Liver (tissue), 9 donors: ENCODE results near the gene OPN4. TPM values are rescaled to one million over a fixed set of nuclear protein-coding genes. Genes with fewer than 3 reads are reported as not detected.

Experiments
- DNase-seq: peaks from one replicate; pipeline ENCODE4 v3.0.0-alpha.2; 2017; ENCODE audit warnings: low spot score
- H3K27ac ChIP-seq, 2 donors: one replicate each; pipeline ENCODE4 v1.7.0; 2013; ENCODE audit warnings: inconsistent platforms in 2 of 2, low read length in 2 of 2, control low read depth in 1 of 2, low read depth in 1 of 2, mild to moderate bottlenecking in 1 of 2
- H3K27me3 ChIP-seq, 4 donors: one replicate each; pipeline versions ENCODE4 v1.6.1 to v1.7.0; 2013; ENCODE audit warnings: low read length in 3 of 4, inconsistent platforms in 1 of 4, mild to moderate bottlenecking in 1 of 4, moderate library complexity in 1 of 4; ENCODE audit not compliant: control insufficient read depth in 4 of 4, insufficient read depth in 4 of 4
- H3K36me3 ChIP-seq, 4 donors: one replicate each; pipeline versions ENCODE4 v1.6.1 to v1.7.0; 2013; ENCODE audit warnings: low read length in 3 of 4, mild to moderate bottlenecking in 3 of 4, low read depth in 1 of 4, moderate library complexity in 1 of 4; ENCODE audit not compliant: control insufficient read depth in 4 of 4, insufficient read depth in 3 of 4
- H3K4me1 ChIP-seq, 4 donors: one replicate each; pipeline versions ENCODE4 v1.6.1 to v1.7.0; 2013; ENCODE audit warnings: low read length in 3 of 4, mild to moderate bottlenecking in 3 of 4, moderate library complexity in 1 of 4; ENCODE audit not compliant: control insufficient read depth in 4 of 4, insufficient read depth in 4 of 4
- H3K4me3 ChIP-seq, 3 donors: one replicate each; pipeline versions ENCODE4 v1.6.1 to v1.7.0; 2013; ENCODE audit warnings: low read length in 3 of 3, control low read depth in 1 of 3, low read depth in 1 of 3, mild to moderate bottlenecking in 1 of 3
- H3K9ac ChIP-seq, 2 donors: one replicate each; pipeline ENCODE4 v1.7.0; 2013; ENCODE audit warnings: low read length in 2 of 2, mild to moderate bottlenecking in 2 of 2, moderate library complexity in 2 of 2, control low read depth in 1 of 2, low read depth in 1 of 2
- H3K9me3 ChIP-seq, 4 donors: one replicate each; pipeline versions ENCODE4 v1.6.1 to v1.7.0; 2013; ENCODE audit warnings: low read length in 3 of 4; ENCODE audit not compliant: control insufficient read depth in 4 of 4
- ATF3 ChIP-seq: IDR thresholded peaks from 2 replicates; pipeline ENCODE4 v1.6.1; 2016; ENCODE audit warnings: antibody characterized with exemption
- CTCF ChIP-seq: fragments of 150-350 bp; IDR thresholded peaks from 2 replicates; pipeline ENCODE4 v1.5.1; 2017; ENCODE audit warnings: improper control_type of control experiment, low read depth, low read length; ENCODE audit not compliant: missing input control
- EGR1 ChIP-seq, 2 donors: IDR thresholded peaks; 2 replicates each; pipeline ENCODE4 v1.6.1; 2016 to 2018; ENCODE audit warnings: antibody characterized with exemption in 2 of 2, low read depth in 2 of 2
- FOXA1 ChIP-seq: IDR thresholded peaks from 2 replicates; pipeline ENCODE4 v1.6.1; 2016; ENCODE audit warnings: antibody characterized with exemption
- FOXA2 ChIP-seq: IDR thresholded peaks from 2 replicates; pipeline ENCODE4 v1.6.1; 2016; ENCODE audit warnings: antibody characterized with exemption
- GABPA ChIP-seq, 2 donors: IDR thresholded peaks in 1 of 2; conservative IDR thresholded peaks in 1 of 2; 2 replicates each; pipeline ENCODE4 v1.6.1; 2016; ENCODE audit warnings: antibody characterized with exemption in 2 of 2, mild to moderate bottlenecking in 1 of 2, moderate library complexity in 1 of 2
- HNF4A ChIP-seq, 2 donors: conservative IDR thresholded peaks; 2 replicates each; pipeline ENCODE4 v1.6.1; 2016; ENCODE audit warnings: antibody characterized with exemption in 2 of 2, mild to moderate bottlenecking in 2 of 2
- HNF4G ChIP-seq: IDR thresholded peaks from 2 replicates; pipeline ENCODE4 v1.6.1; 2016; ENCODE audit warnings: antibody characterized with exemption
- JUND ChIP-seq, 2 donors: IDR thresholded peaks; 2 replicates each; pipeline ENCODE4 v1.6.1; 2016; ENCODE audit warnings: antibody characterized with exemption in 2 of 2
- MAX ChIP-seq: IDR thresholded peaks from 2 replicates; pipeline ENCODE4 v1.6.1; 2016; ENCODE audit warnings: antibody characterized with exemption
- NR2F2 ChIP-seq: IDR thresholded peaks from 2 replicates; pipeline ENCODE4 v1.6.1; 2016; ENCODE audit warnings: antibody characterized with exemption
- RAD21 ChIP-seq, 2 donors: IDR thresholded peaks; 2 replicates each; pipeline ENCODE4 v1.6.1; 2016; ENCODE audit warnings: antibody characterized with exemption in 2 of 2, mild to moderate bottlenecking in 2 of 2
- REST ChIP-seq: IDR thresholded peaks from 2 replicates; pipeline ENCODE4 v1.6.1; 2016; ENCODE audit warnings: antibody characterized with exemption, mild to moderate bottlenecking
- RXRA ChIP-seq, 2 donors: IDR thresholded peaks; 2 replicates each; pipeline ENCODE4 v1.6.1; 2017 to 2018; ENCODE audit warnings: antibody characterized with exemption in 2 of 2, mild to moderate bottlenecking in 1 of 2
- SP1 ChIP-seq: IDR thresholded peaks from 2 replicates; pipeline ENCODE4 v1.6.1; 2018; ENCODE audit warnings: antibody characterized with exemption, mild to moderate bottlenecking
- TAF1 ChIP-seq: conservative IDR thresholded peaks from 2 replicates; pipeline ENCODE4 v1.6.1; 2016; ENCODE audit warnings: antibody characterized with exemption, mild to moderate bottlenecking
- YY1 ChIP-seq: IDR thresholded peaks from 2 replicates; pipeline ENCODE4 v1.6.1; 2016; ENCODE audit warnings: antibody characterized with exemption, mild to moderate bottlenecking
- ZBTB33 ChIP-seq: IDR thresholded peaks from 2 replicates; pipeline ENCODE4 v1.6.1; 2016; ENCODE audit warnings: antibody characterized with exemption
- WGBS: extraction: QIAGEN DNeasy Blood & Tissue Kit; methylation state at CpG from one replicate; pipeline ENCODE4 v1.1.7; 2013; 5-methylcytosine and 5-hydroxymethylcytosine counted together
- polyA plus RNA-seq, 2 donors: library from polyadenylated mRNA; stranded (reverse) in 1 of 2; unstranded in 1 of 2; fragments of 200-250 nt in 1 of 2; fragments of >200 nt in 1 of 2; fragmentation: Nextera tagmentation in 1 of 2; extraction: Ambion mirVana in 1 of 2; gene quantifications; one replicate each; pipeline versions ENCODE4 v1.2.1 to v1.2.3, GENCODE V29; 2013 to 2015
- total RNA-seq, 2 donors: library from RNA; depleted of rRNA; stranded (reverse); fragments of >200 nt; gene quantifications; one replicate each; pipeline ENCODE4 v1.2.3, GENCODE V29; 2014
- donor health status: healthy.
- donor health status: healthy.
- donor health status: healthy.
- donor health status: healthy.
- donor health status: healthy.

Gene OPN4
- not detected for total RNA-seq
- polyA plus RNA-seq: not detected

GRCh38 chr10:86654411-86655172 is at the start of gene OPN4:
TSS of gene OPN4 (plus strand) at chr10:86654547. CDS start at chr10:86654784, 237 bp downstream.
- H3K36me3 ChIP-seq: no peaks in the 10 kb centered on the region
- H3K27ac ChIP-seq: no peak within 1 kb of the TSS
- H3K9me3 ChIP-seq: no peaks in the 10 kb centered on the region
- no peaks in the 10 kb centered on the region for H3K27me3 ChIP-seq
- TF ChIP-seq FOXA2 (no peak), NR2F2 (no peak), REST (no peak), MAX (no peak), JUND (IDR thresholded peaks at IDR 0.05) (no peak), HNF4G (no peak)
- WGBS: 90% methylated on average over 17 of the region's 17 CpGs
- H3K9ac ChIP-seq: no peak within 1 kb of the TSS
- DNase-seq: no peak
- H3K4me1 ChIP-seq: peaks cover 0 to under 1% (median 0%) of the 10 kb centered on the region in 4 donors
- no peak within 1 kb of the TSS for H3K4me3 ChIP-seq

GRCh38 chr10:86607674-86608073 is 46.7 kb upstream of the OPN4 start:
- Histone ChIP-seq H3K4me1 (peaks cover 0 to 7% (median 2%) of the 10 kb centered on the region in 4 donors), H3K27ac (no peak overlapping the region), H3K36me3 (no peaks in the 10 kb centered on the region), H3K9me3 (no peaks in the 10 kb centered on the region), H3K9ac (no peak overlapping the region), H3K4me3 (no peak overlapping the region), H3K27me3 (no peaks in the 10 kb centered on the region)
- TF ChIP-seq JUND (IDR thresholded peaks at IDR 0.05): no peak
- no peak for TF ChIP-seq EGR1 (IDR thresholded peaks at IDR 0.05; ENCODE audit: low read depth in 2 of 2)
- no peak for TF ChIP-seq CTCF
- no peak for TF ChIP-seq YY1
- TF ChIP-seq GABPA (IDR thresholded peaks at IDR 0.05 in 1 of 2, conservative IDR thresholded peaks at IDR 0.05 in 1 of 2): no peak
- no peak for TF ChIP-seq HNF4A (conservative IDR thresholded peaks at IDR 0.05)
- TF ChIP-seq MAX: no peak
- TF ChIP-seq RAD21 (IDR thresholded peaks at IDR 0.05): no peak
- no peak for TF ChIP-seq ZBTB33
- no peak for TF ChIP-seq FOXA1
- no peak for TF ChIP-seq TAF1
- TF ChIP-seq RXRA (IDR thresholded peaks at IDR 0.05): no peak
- no peak for TF ChIP-seq ATF3
- no peak for TF ChIP-seq FOXA2
- no peak for TF ChIP-seq SP1
- no peak for TF ChIP-seq REST
- no peak for TF ChIP-seq HNF4G
- TF ChIP-seq NR2F2: no peak
- no peak for DNase-seq
